GM23248 (cell line): ENCODE data around the gene FRMPD3.

ENCODE experiments used
- EZH2 ChIP-seq: fragments of 200-600 bp; sonication (generic); IDR thresholded peaks from 2 replicates; pipeline ENCODE4 v1.6.1; 2018; ENCODE audit warnings: antibody characterized with exemption, mild to moderate bottlenecking; ENCODE audit not compliant: insufficient read depth, poor library complexity, severe bottlenecking
- EZH2phosphoT487 ChIP-seq: fragments of 200-600 bp; sonication (generic); IDR thresholded peaks from 2 replicates; pipeline ENCODE4 v1.6.1; 2018; ENCODE audit warnings: antibody characterized with exemption, moderate library complexity, mild to moderate bottlenecking, low read depth; ENCODE audit not compliant: insufficient read depth

DNA sequence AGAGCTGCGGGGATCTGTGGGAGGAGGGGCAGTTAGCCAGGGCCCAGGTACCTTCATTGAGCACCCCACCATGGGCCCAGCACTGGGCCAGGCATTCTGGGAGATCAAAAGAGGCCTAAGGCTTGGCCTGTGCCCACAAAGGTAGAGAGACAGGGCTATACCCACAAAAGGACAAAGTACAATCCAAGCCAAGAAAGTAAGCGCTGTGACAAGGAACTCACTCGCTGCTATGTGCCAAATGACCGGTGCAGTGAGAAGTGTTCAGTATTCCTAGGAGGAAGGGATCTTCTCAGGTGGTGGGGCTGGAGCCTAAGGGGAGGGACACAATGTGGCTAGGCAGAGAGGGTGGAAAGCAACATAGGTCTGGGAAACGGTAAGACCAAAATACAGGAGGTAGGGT, 8.8 kb upstream of the FRMPD3 start:
- TF ChIP-seq EZH2 (no peak), EZH2phosphoT487 (no peak)
